GM12875 (cell line): ENCODE measurements around the gene PARD3B.

Source experiments
- H3K4me3 ChIP-seq: one replicate; pipeline ENCODE4 v1.5.1; 2011; ENCODE audit warnings: low read depth, low read length, control low read depth
- TF ChIP-seq, protein P1 (sequence below): IDR thresholded peaks from 2 replicates; pipeline ENCODE4 v1.5.1; 2011; ENCODE audit warnings: low read depth, mild to moderate bottlenecking, control low read depth, inconsistent platforms, low read length, moderate library complexity, borderline replicate concordance; ENCODE audit not compliant: insufficient read depth

The PARD3B gene

DNA sequence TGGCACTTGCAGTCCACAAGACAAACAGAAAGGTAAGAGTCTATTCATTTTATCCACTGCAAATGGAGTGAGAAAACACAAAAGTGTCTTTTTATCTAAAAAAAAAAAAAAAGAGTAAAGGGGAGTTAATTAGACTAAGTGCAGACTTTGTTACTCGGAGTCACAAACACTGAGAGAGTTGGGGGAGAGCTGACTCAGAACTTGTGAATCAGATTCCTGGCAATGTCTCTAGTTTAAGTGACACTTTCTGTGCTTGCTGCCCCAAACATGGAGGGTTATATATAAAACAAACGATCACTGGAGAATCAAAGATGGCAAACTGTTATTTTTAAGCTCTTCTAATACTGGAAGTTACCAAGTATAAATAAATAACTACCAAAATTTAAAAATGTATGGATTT lies 631.3 kb downstream of the PARD3B start:
- TF ChIP-seq, protein P1, sequence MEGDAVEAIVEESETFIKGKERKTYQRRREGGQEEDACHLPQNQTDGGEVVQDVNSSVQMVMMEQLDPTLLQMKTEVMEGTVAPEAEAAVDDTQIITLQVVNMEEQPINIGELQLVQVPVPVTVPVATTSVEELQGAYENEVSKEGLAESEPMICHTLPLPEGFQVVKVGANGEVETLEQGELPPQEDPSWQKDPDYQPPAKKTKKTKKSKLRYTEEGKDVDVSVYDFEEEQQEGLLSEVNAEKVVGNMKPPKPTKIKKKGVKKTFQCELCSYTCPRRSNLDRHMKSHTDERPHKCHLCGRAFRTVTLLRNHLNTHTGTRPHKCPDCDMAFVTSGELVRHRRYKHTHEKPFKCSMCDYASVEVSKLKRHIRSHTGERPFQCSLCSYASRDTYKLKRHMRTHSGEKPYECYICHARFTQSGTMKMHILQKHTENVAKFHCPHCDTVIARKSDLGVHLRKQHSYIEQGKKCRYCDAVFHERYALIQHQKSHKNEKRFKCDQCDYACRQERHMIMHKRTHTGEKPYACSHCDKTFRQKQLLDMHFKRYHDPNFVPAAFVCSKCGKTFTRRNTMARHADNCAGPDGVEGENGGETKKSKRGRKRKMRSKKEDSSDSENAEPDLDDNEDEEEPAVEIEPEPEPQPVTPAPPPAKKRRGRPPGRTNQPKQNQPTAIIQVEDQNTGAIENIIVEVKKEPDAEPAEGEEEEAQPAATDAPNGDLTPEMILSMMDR: no peak
- no peak overlapping the region for H3K4me3 ChIP-seq

DNA sequence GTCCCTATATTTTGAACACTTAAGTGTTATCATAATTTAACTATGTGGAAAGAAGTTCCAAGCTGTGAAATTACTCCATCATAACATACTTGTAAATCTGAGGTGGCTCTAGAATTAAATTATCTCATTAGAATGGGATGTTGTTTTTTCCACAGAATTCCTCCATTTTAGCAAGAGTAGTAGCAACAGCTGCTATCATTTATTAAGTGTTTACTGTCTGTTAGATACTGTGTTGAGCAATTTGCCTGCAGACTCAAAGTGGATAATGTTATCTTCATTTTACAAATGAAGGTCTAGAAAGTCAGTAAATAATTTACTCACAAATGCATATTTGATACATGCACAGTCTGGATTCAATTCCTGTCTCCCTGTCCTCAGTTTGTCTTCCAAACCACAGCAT lies 632.3 kb downstream of the PARD3B start:
- TF ChIP-seq, protein P1: no peak
- H3K4me3 ChIP-seq: no peak overlapping the region

DNA sequence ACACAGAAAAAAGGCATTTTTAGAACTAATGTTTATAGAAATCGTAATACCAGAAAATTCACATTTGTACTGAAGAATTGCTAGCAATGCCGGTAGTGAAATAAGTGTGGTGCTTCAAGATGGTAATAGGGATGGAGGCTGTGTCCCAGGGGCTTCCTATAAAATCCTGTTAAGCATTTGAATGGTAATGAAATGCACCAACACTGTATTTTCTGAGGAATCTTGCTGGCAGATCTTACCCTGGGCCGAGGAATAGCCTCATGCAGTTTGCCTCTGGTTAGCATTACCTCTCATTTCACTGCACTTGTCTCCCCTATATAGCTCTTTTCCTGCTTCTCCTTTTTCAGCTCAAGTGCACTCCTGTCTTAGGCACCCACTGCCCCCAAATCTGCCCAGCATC lies 635.5 kb downstream of the PARD3B start:
- no peak overlapping the region for H3K4me3 ChIP-seq
- TF ChIP-seq, protein P1: no peak

DNA sequence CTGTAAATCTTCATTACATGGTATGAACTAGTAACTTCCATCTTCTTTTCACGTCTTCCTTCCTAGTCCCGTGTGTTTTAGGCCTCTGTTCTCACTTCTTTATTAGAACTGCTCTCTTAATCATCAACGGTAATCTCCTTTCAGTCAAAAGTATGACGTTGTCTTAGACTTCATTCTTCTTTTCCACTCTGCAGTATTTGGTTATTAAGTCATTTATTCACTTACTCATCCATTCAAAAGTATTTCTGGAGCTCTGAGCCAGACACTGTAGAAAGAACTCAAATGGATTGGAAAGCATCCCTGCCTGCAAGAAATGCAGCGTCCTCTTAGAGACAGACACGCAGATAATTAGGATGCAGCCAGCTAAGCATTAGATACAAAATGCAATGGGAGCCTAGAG lies 642.5 kb downstream of the PARD3B start:
- no peak overlapping the region for H3K4me3 ChIP-seq

DNA sequence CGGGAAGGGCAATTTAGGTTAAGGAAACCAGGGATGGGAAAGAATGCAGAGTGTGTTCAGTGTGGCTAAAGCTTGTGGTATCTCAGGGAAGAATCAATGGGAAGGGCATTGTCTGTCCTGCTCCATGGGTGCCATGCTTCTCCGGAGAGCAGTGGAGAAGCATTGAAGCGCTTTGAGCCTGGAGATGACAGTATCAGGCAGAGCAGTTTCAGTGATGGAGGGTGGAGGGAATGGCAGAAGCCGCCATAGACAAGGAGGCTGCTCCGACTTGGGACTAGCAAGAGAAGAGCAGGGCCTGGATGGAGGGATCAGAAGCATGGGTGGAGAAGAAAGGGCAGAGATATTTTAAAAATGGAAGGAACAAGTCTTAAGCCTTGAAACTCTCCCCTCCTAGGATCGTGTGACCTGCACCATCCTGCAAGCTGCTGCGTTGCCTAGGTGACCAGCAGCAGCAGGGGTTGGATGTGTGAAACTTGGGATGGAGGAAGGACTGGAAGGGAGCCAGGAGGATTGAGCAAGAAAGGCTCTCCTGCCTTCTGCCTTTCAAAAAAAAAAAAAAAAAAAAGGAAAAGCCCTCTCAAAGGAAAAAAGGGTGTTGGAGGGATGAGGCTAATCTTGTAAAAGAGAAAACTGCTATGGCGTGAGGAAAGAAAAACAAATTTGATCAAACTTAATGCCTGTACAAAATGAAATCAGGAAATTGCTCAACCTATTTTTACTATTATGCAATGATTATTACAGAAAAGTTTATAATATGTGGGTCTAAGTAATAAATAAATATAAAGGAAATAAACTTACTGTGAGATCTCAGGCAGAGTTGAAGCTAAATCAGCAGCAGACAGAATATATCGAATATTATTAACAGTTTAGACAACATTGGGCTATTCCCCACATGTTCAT lies 643.2 kb downstream of the PARD3B start:
- no peak overlapping the region for H3K4me3 ChIP-seq
- TF ChIP-seq, protein P1: no peak

More for the DNA sequence above, 642.5 kb downstream of the PARD3B start:
- TF ChIP-seq, protein P1: no peak

DNA sequence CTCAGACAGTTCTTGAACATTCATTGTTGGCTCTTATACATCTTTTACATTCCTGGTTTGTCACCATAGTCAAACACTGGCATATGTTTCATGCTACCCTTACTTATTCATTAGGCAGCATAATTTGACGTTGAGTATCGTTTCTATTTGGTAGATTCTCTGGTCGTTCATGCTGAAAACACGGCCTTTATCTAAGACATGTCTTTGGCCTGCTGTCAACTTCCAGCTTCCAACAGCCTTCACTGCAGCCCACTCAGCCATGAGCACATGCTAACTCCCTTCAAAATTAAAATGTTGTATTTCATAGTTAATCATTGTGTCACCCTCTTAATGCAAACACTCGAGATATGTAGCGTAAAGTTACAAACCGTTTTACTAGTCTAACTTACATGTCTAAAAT lies 644.0 kb downstream of the PARD3B start:
- H3K4me3 ChIP-seq: no peak overlapping the region
- TF ChIP-seq, protein P1: no peak

DNA sequence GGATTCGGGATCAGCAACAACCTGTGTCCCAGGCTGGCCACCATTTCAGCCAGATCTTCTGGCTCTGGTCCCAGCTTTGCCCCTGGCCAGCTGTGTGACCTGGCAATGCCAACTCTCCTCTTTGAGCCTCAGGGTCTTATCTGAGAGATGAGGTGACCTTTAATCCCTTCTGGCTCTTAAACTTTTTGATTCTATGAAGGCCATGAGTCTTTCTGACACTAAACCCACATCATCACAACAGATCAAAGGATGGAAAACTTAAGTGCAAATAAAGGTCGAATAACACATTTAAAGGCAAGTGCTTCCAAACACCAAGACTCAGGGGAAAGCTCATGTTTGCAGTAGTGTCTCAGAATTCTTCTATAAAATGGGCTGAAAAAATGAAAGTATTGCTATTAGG lies 645.3 kb downstream of the PARD3B start:
- no peak overlapping the region for H3K4me3 ChIP-seq
- TF ChIP-seq, protein P1: no peak
